BLaER1 treated with 17β-estradiol and CSF1 and Interleukin-3, amounts not matched to agents 10 nM and 100 nM (cell line): ENCODE measurements around the gene UBE3D.

ENCODE experiments used
- H3K27ac ChIP-seq, 11 experiments: shearing (Covaris generic); formaldehyde crosslinking; 2 replicates each; pipeline ENCODE4 v1.8.1; 2022
- H3K27me3 ChIP-seq, 11 experiments: shearing (Covaris generic); formaldehyde crosslinking; 2 replicates each; pipeline ENCODE4 v1.8.1; 2022
- H3K36me3 ChIP-seq, 11 experiments: shearing (Covaris generic); formaldehyde crosslinking; 2 replicates each; pipeline ENCODE4 v1.8.1; 2022
- H3K4me1 ChIP-seq, 10 experiments: shearing (Covaris generic); formaldehyde crosslinking; 2 replicates each; pipeline ENCODE4 v1.8.1; 2022
- H3K4me2 ChIP-seq, 11 experiments: shearing (Covaris generic); formaldehyde crosslinking; 2 replicates each; pipeline ENCODE4 v1.8.1; 2022
- H3K4me3 ChIP-seq, 10 experiments: shearing (Covaris generic); formaldehyde crosslinking; 2 replicates each; pipeline ENCODE4 v1.8.1; 2022
- H3K9ac ChIP-seq, 11 experiments: shearing (Covaris generic); formaldehyde crosslinking; 2 replicates each; pipeline ENCODE4 v1.8.1; 2022
- H3K9me3 ChIP-seq, 11 experiments: shearing (Covaris generic); formaldehyde crosslinking; replicated peaks in 1 of 11; 2 replicates each; pipeline ENCODE4 v1.8.1; 2022
- H4K20me1 ChIP-seq, 11 experiments: shearing (Covaris generic); formaldehyde crosslinking; 2 replicates each; pipeline ENCODE4 v1.8.1; 2022
- Cebpa-rat ChIP-seq, 11 experiments: shearing (Covaris generic); IDR thresholded peaks; 2 replicates each; pipeline ENCODE4 v1.8.1; 2022

UBE3D gene

DNA sequence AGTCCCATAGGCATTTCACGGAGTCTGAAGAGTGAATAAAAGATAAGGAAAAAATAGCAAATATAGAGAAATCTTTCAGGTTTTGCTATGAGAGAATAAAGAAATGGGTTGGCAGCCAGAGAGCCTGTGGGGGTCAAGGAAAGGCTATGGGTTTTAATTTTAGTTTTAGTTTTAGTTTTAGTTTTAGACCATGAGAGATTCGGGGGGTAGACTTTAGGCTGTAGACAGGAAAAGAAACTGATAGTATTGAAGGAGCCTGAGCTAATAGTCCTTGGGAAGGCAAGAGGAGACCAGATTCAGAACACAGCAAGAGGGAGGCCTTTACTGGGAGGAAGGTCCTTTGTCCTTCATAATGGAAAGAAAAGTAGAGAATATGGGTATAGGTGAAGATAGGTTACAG lies 21.1 kb upstream of the UBE3D start:
- H3K4me2 ChIP-seq, result no peak overlapping the region
- no peak for TF ChIP-seq Cebpa-rat (IDR thresholded peaks at IDR 0.05)
- no peaks in the 10 kb centered on the region for H3K36me3 ChIP-seq
- no peak overlapping the region for H3K4me3 ChIP-seq
- no peaks in the 10 kb centered on the region for H3K27me3 ChIP-seq
- H3K27ac ChIP-seq, result no peak overlapping the region
- H3K9ac ChIP-seq, result no peak overlapping the region
- H3K9me3 ChIP-seq, result no peaks in the 10 kb centered on the region
- H3K4me1 ChIP-seq, result no peaks in the 10 kb centered on the region
- no peaks in the 10 kb centered on the region for H4K20me1 ChIP-seq

DNA sequence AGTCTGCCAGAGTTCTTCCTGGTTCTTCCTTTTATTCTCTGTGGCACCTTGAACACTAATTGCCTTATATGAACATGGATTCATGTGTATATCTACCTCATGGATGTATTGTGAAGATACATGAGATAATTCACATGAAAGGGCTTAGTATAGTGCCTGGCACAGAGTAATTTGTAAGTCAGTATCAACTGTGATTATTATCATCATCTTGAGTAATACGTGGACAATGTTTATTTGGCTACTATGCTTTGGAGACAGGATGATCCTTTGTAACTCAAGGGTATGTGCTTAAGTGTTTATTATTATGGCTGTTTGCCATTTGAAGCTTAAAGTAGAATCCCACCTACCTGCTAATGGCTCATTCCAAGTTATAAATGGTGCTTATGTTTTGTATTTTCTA lies 17.8 kb upstream of the UBE3D start:
- Histone ChIP-seq H3K4me2 (no peak overlapping the region), H4K20me1 (no peaks in the 10 kb centered on the region), H3K36me3 (no peaks in the 10 kb centered on the region), H3K9me3 (no peaks in the 10 kb centered on the region), H3K27me3 (no peaks in the 10 kb centered on the region), H3K9ac (no peak overlapping the region), H3K4me1 (no peaks in the 10 kb centered on the region), H3K27ac (no peak overlapping the region), H3K4me3 (no peak overlapping the region)
- no peak for TF ChIP-seq Cebpa-rat (IDR thresholded peaks at IDR 0.05)

GRCh38 chr6:83073615-83074014 lies 8.0 kb upstream of the UBE3D start:
- no peak overlapping the region for H3K27ac ChIP-seq
- TF ChIP-seq Cebpa-rat (IDR thresholded peaks at IDR 0.05), result no peak

GRCh38 chr6:83072726-83073125 lies 7.1 kb upstream of the UBE3D start:
- H3K27me3 ChIP-seq, result no peaks in the 10 kb centered on the region
- peaks cover 0 to 4% (median 0%) of the 10 kb centered on the region in 11 experiments; a peak in 2 of 22 replicates for H3K9me3 ChIP-seq
- no peak for TF ChIP-seq Cebpa-rat (IDR thresholded peaks at IDR 0.05)
- H4K20me1 ChIP-seq, result no peaks in the 10 kb centered on the region
- H3K36me3 ChIP-seq, result no peaks in the 10 kb centered on the region
- no peak overlapping the region for H3K4me3 ChIP-seq
- H3K27ac ChIP-seq, result no peak overlapping the region
- no peak overlapping the region for H3K4me2 ChIP-seq
- H3K9ac ChIP-seq, result no peak overlapping the region
- peaks cover 10 to 32% (median 19%) of the 10 kb centered on the region in 10 experiments; a peak in 17 of 20 replicates for H3K4me1 ChIP-seq

More at GRCh38 chr6:83073615-83074014, 8.0 kb upstream of the UBE3D start:
- H4K20me1 ChIP-seq, result no peaks in the 10 kb centered on the region
- H3K36me3 ChIP-seq, result no peaks in the 10 kb centered on the region
- H3K9me3 ChIP-seq, result peaks cover 0 to 4% (median 0%) of the 10 kb centered on the region in 11 experiments; a peak in 2 of 22 replicates
- H3K9ac ChIP-seq, result no peak overlapping the region
- H3K27me3 ChIP-seq, result no peaks in the 10 kb centered on the region
- H3K4me3 ChIP-seq, result no peak overlapping the region
- no peak overlapping the region for H3K4me2 ChIP-seq
- peaks cover 10 to 28% (median 16%) of the 10 kb centered on the region in 10 experiments; a peak in 17 of 20 replicates for H3K4me1 ChIP-seq

- TF ChIP-seq Cebpa-rat (IDR thresholded peaks at IDR 0.05), result no peak
- Histone ChIP-seq H3K4me3 (no peak overlapping the region), H3K36me3 (no peaks in the 10 kb centered on the region), H3K9ac (no peak overlapping the region), H3K27ac (no peak overlapping the region), H3K4me2 (no peak overlapping the region), H4K20me1 (no peaks in the 10 kb centered on the region), H3K9me3 (peaks cover 0 to 4% (median 0%) of the 10 kb centered on the region in 11 experiments; a peak in 2 of 22 replicates), H3K4me1 (peaks cover 10 to 32% (median 19%) of the 10 kb centered on the region in 10 experiments; a peak in 17 of 20 replicates), H3K27me3 (no peaks in the 10 kb centered on the region)
These were observed 6.1 kb upstream of the UBE3D start for GRCh38 chr6:83071707-83072106.

- Histone ChIP-seq H3K9me3 (peaks cover 0 to 4% (median 0%) of the 10 kb centered on the region in 11 experiments; a peak in 2 of 22 replicates), H3K27ac (peak overlapping the region in 4 of 11 experiments; percentile 16 to 37 (median 27); a peak in 4 of 22 replicates), H3K9ac (no peak overlapping the region), H3K36me3 (no peaks in the 10 kb centered on the region), H3K4me3 (no peak overlapping the region), H3K4me2 (peak overlapping the region in 5 of 11 experiments; percentile 26 to 77 (median 37); a peak in 8 of 22 replicates), H3K27me3 (no peaks in the 10 kb centered on the region), H3K4me1 (peaks cover 10 to 32% (median 20%) of the 10 kb centered on the region in 10 experiments; a peak in 17 of 20 replicates), H4K20me1 (no peaks in the 10 kb centered on the region)
- no peak for TF ChIP-seq Cebpa-rat (IDR thresholded peaks at IDR 0.05)
These were observed 5.4 kb upstream of the UBE3D start for GRCh38 chr6:83071023-83071422.

GRCh38 chr6:83069633-83070032 lies 4.0 kb upstream of the UBE3D start:
- peaks cover 10 to 32% (median 23%) of the 10 kb centered on the region in 10 experiments; a peak in 17 of 20 replicates for H3K4me1 ChIP-seq
- H3K9ac ChIP-seq, result no peak overlapping the region
- H3K9me3 ChIP-seq, result no peaks in the 10 kb centered on the region
- H3K27me3 ChIP-seq, result no peaks in the 10 kb centered on the region
- H3K4me2 ChIP-seq, result peak overlapping the region in 3 of 11 experiments; percentile 21 to 77 (median 53); a peak in 4 of 22 replicates
- H3K27ac ChIP-seq, result no peak overlapping the region
- no peaks in the 10 kb centered on the region for H4K20me1 ChIP-seq
- no peaks in the 10 kb centered on the region for H3K36me3 ChIP-seq
- no peak for TF ChIP-seq Cebpa-rat (IDR thresholded peaks at IDR 0.05)
- no peak overlapping the region for H3K4me3 ChIP-seq

DNA sequence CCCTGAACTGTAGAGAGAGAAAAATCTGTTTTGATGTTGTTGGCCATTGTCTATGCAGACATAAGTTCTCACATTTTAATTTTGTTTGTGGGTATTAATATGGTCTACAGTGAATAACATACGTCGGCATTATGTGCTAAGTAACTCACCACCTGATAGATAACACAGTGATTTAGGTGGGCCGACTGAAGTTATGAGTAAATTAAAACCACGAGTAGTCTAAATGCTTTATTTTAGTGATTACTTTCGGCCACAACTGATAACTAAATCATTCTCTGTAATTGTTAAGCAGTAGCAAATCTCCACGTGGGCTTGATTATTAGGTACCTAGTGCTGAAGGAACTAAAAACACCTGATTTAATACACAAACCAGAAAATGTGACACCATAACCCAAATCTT lies 3.0 kb upstream of the UBE3D start:
- Histone ChIP-seq H3K27ac (peak overlapping the region in 6 of 11 experiments; percentile 34 to 80 (median 77); a peak in 7 of 22 replicates), H3K9me3 (no peaks in the 10 kb centered on the region), H3K27me3 (no peaks in the 10 kb centered on the region), H3K4me3 (peak overlapping the region; percentile 71 to 85 (median 76)), H3K4me2 (peak overlapping the region; percentile 65 to 78 (median 73)), H4K20me1 (no peaks in the 10 kb centered on the region), H3K4me1 (peaks cover 10 to 37% (median 25%) of the 10 kb centered on the region in 10 experiments; a peak in 17 of 20 replicates), H3K36me3 (no peaks in the 10 kb centered on the region), H3K9ac (peak overlapping the region; percentile 74 to 88 (median 82); a peak in 17 of 22 replicates)
- TF ChIP-seq Cebpa-rat (IDR thresholded peaks at IDR 0.05), result no peak

- no peaks in the 10 kb centered on the region for H3K9me3 ChIP-seq
- peak within 1 kb of the TSS; percentile 74 to 88 (median 82) for H3K9ac ChIP-seq
- TF ChIP-seq Cebpa-rat (IDR thresholded peaks at IDR 0.05), result no peak
- no peaks in the 10 kb centered on the region for H3K27me3 ChIP-seq
- H3K4me2 ChIP-seq, result peak within 1 kb of the TSS; percentile 65 to 78 (median 73)
- H3K4me1 ChIP-seq, result peaks cover 10 to 37% (median 25%) of the 10 kb centered on the region in 10 experiments; a peak in 17 of 20 replicates
- H4K20me1 ChIP-seq, result no peaks in the 10 kb centered on the region
- no peaks in the 10 kb centered on the region for H3K36me3 ChIP-seq
- H3K4me3 ChIP-seq, result peak within 1 kb of the TSS; percentile 71 to 85 (median 76)
- H3K27ac ChIP-seq, result peak within 1 kb of the TSS; percentile 57 to 80 (median 70)
These were observed 2.1 kb upstream of the UBE3D start, which contains the start of gene DOP1A for GRCh38 chr6:83067448-83068439. TSS of gene DOP1A (plus strand) at chr6:83067671. CDS start at chr6:83096978, 29,307 bp downstream.
